ENCODE measurements around the gene PRKACA.
A peak's percentile ranks its signal among the peaks of the same experiment; 100 is the strongest.

Gene PRKACA

GRCh38 chr19:14096272-14096992 lies 21.1 kb downstream of the PRKACA start:
- DNase-seq = no peak

DNA sequence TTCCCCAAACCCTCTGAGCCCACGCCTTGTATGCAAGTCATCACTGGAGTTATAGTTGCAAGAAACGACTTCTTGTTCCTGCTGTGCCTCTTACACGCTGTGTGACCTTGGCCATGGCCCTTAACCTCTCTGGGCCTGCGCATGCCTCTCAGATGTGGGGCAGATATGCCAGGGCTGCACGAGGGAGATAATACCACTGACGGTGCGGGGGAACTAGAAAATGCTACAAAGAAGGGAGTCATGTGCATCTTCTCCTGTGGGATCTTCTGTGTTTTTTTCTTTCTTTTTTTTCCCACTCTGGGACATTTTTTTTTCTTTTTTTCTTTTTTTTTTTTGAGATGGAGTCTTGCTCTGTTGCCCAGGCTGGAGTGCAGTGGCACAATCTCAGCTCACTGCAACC lies 22.7 kb downstream of the PRKACA start:
- DNase-seq = no peak

DNA sequence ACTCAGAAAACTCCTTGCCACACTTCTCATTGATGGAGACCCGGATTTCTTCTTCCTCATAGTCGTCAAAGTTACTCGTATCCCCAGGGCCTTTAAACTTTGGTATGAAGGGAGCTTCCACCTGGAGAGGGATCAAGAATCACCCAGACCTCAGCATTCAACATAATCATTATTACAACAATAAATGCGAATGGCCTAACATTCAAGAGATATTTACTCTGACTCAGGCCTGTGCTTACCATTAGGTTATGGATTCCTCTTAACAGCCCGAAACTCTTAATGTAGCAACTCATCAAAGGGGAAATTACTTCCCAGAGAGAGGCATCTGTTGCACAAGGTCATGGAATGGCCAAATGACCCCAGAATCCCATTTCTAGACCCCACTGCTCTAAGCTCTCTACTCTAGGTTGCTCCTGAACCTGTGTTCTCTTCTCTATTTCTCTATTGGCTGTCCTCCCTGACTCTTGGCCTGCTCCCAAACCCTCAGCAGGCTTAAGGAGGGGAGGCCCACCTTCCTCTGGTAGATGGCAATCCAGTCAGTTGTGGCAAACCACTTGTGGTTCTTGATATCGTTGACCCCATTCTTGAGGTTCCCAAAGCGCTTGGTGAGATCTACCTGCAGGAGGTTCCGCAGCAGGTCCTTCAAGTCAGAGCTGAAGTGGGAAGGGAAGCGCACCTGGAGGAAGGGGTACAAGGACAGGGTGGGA lies 24.3 kb downstream of the PRKACA start:
- DNase-seq = no peak

DNA sequence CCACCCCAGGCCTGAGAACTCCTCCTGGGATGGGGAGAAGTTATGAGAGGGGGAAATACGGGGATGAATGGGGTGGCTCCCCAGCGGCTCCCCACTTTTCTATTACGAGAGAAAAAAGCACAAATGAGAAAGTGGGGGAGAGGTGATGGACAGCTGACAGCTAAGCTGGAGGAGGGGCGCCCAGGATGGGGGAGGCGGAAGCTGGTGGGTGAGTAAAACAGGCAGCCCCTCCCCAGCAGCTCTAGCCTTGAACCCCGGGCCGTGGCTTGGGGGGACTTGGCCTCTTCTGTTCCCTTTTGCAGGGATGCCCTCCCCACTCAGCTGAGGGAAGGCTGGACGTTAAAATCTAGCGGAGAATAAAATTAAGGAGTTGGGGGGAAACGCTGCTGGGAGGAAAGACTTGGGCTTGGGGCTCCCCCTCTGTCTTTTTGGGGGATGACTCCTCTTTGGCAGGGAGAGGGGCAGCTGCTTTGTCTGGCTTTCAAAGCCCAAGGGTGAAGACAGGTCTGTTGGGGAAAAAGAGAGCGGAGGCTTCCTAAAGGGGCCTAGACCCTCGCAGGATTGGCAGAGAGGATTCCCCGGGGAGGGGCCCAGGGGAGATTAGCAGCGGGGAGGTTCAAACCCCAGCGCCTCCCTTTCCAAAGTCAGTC lies 25.6 kb downstream of the PRKACA start:
- peak in 2 of 56 donors; percentile 48 to 54 for DNase-seq

GRCh38 chr19:14091081-14091812 lies 26.3 kb downstream of the PRKACA start:
- DNase-seq = peak in 41 of 56 donors; percentile 51 to 90 (median 79)

- peak in 54 of 56 donors; percentile 34 to 91 (median 80) for DNase-seq
These were observed 27.0 kb downstream of the PRKACA start, which contains the start of gene SAMD1 for GRCh38 chr19:14090509-14091080. TSS of gene SAMD1 (minus strand) at chr19:14090751.

DNA sequence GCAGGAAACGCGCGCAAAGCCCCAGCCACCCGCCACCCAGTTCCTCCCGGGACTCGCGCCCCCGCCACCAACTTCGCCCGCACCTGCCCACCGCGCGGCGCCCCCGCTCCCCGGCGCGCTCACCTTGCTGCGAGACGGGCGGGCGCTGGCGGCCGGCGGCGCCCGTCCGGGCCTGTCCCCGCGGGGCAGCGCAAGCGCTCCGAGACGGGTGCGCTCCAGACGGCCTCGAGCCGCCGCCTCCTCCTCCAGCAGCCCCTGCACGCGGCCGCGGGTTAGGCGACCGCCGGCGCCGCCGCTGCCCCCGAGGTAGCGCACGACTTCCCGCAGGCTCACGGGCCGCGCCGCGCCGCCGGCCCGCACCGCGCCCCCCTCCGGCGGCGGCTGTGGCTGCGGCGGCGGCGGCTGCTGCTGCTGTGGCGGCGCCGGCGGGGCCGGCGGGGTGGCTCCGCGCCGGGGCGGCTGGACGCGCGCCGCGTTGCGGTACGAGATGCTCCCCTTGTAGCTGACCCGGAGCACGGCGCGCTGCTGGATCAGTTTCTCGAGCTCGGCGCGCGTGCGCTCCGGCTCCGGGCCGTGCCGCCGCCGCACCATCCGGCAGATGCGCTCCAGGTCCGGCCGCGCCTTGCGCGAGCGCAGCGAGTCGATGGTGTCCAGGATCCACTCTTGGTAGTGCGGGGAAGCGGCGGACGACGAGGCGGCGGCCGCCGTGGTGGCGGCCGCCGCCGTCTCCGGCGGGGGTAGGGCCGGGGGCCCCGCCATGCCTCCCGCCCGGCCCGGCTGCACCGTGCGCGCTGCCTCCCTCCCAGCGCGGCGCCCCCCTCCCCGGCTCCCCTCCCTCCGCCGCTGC lies 27.7 kb downstream of the PRKACA start:
- DNase-seq = peak in 18 of 56 donors; percentile 16 to 59 (median 32)

- DNase-seq = no peak
These were observed 28.2 kb downstream of the PRKACA start for GRCh38 chr19:14089412-14089661.

- no peak for DNase-seq
These were observed 28.7 kb downstream of the PRKACA start for GRCh38 chr19:14088634-14089411.

GRCh38 chr19:14086098-14086497 lies 31.5 kb downstream of the PRKACA start:
- no peak for DNase-seq

DNA sequence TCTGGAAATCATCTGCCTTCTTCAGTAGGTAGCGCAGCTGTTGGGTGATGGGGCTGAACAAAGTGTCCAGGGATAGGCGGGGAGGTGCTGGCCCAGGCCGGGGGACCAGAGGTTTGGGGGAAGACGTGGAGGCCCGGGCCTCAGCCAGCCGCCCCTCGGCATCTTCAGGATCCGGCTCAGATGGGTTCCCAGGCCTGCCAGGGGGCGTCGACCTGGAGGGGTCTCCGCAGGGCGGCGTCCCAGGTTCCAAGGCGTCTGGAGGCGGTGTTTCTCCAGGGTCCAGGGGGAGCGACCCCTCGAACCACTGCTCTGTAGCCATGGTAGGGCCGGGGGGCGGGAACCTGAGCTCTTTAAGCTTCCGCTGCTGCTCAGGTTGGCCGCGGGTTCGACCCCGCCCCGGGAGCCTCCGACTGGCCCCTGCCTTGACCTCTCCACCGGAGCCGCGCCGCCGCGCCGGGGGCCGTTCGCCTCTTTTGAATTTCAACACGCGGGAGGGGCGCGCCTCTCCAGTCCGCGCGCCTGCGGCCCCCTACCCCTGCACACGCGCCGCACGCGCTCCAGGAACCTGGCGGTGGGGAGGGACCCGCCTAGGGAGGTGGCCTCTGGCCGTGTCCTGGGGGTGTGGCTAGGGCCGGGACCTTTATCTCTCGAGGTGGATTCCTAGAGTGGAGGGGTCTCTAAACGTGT lies 32.1 kb downstream of the PRKACA start, which contains the start of gene C19orf67:
Gene C19orf67 (minus strand): TSS at position 475 of the 687 bp plus-strand sequence. CDS start 156 bp downstream, at position 319.
- no peak for DNase-seq

DNA sequence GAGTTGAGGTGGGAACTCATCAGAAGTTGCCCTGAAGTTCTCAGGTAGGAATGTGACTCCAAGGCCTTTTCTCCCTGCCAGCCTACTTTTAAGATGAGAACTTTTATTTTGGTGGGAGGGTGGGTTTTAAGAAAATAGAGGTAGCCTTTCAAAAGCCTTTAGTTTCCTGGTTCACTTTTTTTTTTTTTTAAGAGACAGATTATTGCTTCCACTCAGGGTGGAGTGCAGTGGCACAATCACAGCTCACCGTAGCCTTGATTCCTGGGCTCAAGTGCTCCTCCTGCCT lies 34.9 kb downstream of the PRKACA start:
- no peak for DNase-seq

DNA sequence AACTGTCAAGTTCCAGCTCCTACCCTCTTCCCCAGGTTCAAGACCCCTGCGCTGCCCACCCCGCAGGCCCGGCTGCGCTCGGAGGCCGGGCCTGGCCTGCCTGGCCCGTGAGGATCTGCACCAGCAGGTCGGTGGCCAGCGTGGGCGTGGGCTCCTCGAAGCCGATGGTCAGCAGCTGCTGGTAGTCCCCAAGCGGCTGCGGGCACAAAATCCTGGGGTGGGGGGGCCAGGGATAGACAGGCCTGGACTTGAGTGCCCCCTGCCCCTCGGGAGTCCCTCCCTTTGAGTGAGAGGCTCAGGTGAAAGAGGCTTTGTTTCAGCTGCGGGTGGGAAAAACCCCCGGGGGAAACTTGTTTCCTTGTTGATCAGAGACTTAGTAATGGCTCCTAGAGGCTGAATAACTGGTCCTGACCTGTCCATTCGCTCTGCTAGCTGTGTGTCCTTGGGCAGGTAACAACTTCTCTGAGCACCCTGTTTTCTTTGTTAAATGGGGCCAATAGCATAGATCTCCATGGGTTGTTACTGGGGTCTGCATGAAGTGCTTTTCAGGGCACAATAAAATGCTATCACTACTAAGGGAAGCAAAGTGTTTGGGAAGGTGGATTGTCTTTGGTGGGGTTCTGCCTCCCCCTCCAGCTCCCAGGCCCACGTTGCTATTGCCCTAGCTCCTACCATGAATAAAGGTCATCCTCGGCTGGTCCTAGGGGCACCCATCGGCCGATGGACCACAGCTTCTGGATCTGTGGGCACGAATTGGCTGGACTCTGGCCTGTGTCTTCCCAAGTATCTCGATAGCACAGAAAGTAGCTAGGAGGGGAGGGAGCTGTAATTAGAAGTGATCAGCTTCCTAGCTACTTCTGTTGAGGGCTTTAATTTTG lies 35.5 kb downstream of the PRKACA start:
- peak in 14 of 56 donors; percentile 29 to 81 (median 50) for DNase-seq

GRCh38 chr19:14080887-14081796 lies 36.4 kb downstream of the PRKACA start:
- DNase-seq = peak; percentile 74 to 99 (median 97)

- no peak for DNase-seq
These were observed 39.2 kb downstream of the PRKACA start for GRCh38 chr19:14078411-14078810.

DNA sequence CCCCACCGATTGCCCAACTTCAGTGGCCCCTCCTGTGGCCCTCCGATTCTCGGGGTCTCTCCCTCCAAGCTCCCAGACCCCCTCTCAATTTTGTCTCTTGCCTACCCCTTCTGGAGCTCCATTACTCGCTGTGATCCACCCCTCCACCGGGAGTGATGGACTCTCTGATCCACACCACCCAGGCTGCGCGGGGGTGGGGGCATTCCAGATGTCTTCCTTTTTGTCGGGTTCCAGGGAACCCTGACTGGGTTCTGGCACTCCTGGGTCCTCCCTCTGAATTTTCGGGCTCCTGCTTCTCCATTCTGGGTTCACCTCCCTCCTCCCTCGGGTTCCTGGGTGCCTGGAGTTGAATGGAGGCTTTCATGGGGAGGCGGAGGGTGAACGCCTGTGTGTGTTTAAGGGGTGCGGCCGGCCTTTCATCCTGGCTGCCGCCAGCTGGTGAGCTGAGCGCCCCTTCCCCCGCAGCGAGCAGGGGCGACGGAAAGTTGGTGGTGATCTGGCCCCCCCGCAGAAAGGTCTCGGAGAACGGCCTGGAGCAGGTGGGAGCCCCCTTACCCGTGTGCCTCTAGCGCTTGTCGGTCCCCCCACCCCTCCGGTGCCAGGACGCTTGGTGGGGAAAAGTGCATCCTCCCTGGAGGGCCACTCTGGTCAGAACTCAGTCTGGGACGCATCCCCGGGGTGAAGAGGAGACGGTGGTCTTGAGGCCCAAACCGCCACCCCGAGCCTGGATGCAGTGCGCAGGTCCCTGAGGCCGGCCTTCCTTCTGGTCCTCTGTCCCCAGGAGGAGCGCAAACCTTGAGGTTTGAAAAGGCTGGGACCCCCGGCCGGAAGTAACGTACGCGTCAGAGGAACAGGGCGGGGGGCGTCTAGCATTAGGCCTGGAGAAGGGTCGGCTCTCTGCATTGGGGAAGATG lies 43.4 kb downstream of the PRKACA start:
- peak in 29 of 56 donors; percentile 14 to 74 (median 49) for DNase-seq

Data from nucleus accumbens (tissue), 56 donors.